IMR-90 (cell line): ENCODE measurements around the gene RGL1. TPM values are rescaled to one million over a fixed set of nuclear protein-coding genes. Genes with fewer than 3 reads are reported as not detected.

Experiments
- ATAC-seq: fragments of 200-7000 bp; cut with Tn5 transposase; 2 replicates; pipeline ENCODE4 v1.9.1; 2020; ENCODE audit warnings: low read depth, mild to moderate bottlenecking, moderate library complexity
- BruUV-seq: library from RNA; stranded (reverse); fragments of 400-500 nt; replicated peaks from 2 replicates; lab custom pipeline; 2021; lab: Mats Ljungman, UMichigan
- CTCF ChIA-PET: fragments of 300-600 bp; formaldehyde crosslinking; extraction: SDS; loops from one replicate; lab custom pipeline; 2021; ENCODE audit warnings: antibody characterized with exemption; lab: Yijun Ruan, JAX
- POLR2A ChIA-PET: fragments of 300-600 bp; sonication (Branson Sonifier 250); formaldehyde crosslinking; loops from one replicate; lab custom pipeline; 2022; ENCODE audit warnings: antibody characterized with exemption; ENCODE audit not compliant: unreplicated experiment; lab: Charles Lee
- DNase-seq: peaks from one replicate; pipeline ENCODE4 v3.0.0; 2013
- H2AFZ ChIP-seq: replicated peaks from 2 replicates; pipeline ENCODE3; 2013; ENCODE audit warnings: low read length, mild to moderate bottlenecking; ENCODE audit not compliant: poor library complexity
- H2AK5ac ChIP-seq: 2 replicates; pipeline ENCODE4 v1.6.1; 2013; ENCODE audit warnings: low read depth, low read length, inconsistent platforms
- H2AK9ac ChIP-seq: replicated peaks from 2 replicates; pipeline ENCODE3; 2013; ENCODE audit warnings: mild to moderate bottlenecking, low read depth, low read length, moderate library complexity; ENCODE audit not compliant: poor library complexity
- H2BK120ac ChIP-seq: 2 replicates; pipeline ENCODE4 v1.6.1; 2013; ENCODE audit warnings: low read depth, low read length, inconsistent platforms
- H2BK15ac ChIP-seq: 3 replicates; pipeline ENCODE4 v1.6.1; 2013; ENCODE audit warnings: low read depth, low read length, inconsistent platforms
- H2BK20ac ChIP-seq: 2 replicates; pipeline ENCODE4 v1.6.1; 2013; ENCODE audit warnings: low read depth, mild to moderate bottlenecking, inconsistent platforms, low read length, moderate library complexity
- H2BK5ac ChIP-seq: 2 replicates; pipeline ENCODE4 v1.6.1; 2013; ENCODE audit warnings: mild to moderate bottlenecking, low read depth, low read length, inconsistent platforms; ENCODE audit not compliant: poor library complexity, severe bottlenecking
- H3K14ac ChIP-seq: replicated peaks from 2 replicates; pipeline ENCODE4 v1.6.1; 2013; ENCODE audit warnings: low read depth, low read length, inconsistent platforms
- H3K18ac ChIP-seq: 2 replicates; pipeline ENCODE4 v1.6.1; 2013; ENCODE audit warnings: low read depth, low read length, control low read depth
- H3K23ac ChIP-seq: 2 replicates; pipeline ENCODE4 v1.6.1; 2013; ENCODE audit warnings: low read depth, low read length, inconsistent platforms
- H3K27ac ChIP-seq: 2 replicates; pipeline ENCODE4 v1.5.1; 2013; ENCODE audit warnings: mild to moderate bottlenecking, control low read depth, low read length; ENCODE audit not compliant: insufficient read depth
- H3K27me3 ChIP-seq: 2 replicates; pipeline ENCODE4 v1.6.1; 2013; ENCODE audit warnings: low read length; ENCODE audit not compliant: control insufficient read depth, insufficient read depth
- H3K36me3 ChIP-seq: 2 replicates; pipeline ENCODE4 v1.6.1; 2013; ENCODE audit warnings: low read length, mixed read lengths; ENCODE audit not compliant: control insufficient read depth, insufficient read depth
- H3K4ac ChIP-seq: 2 replicates; pipeline ENCODE4 v1.6.1; 2013; ENCODE audit warnings: low read depth, low read length, inconsistent platforms
- H3K4me1 ChIP-seq: 2 replicates; pipeline ENCODE4 v1.6.1; 2013; ENCODE audit warnings: low read length, mixed read lengths; ENCODE audit not compliant: control insufficient read depth, insufficient read depth
- H3K4me2 ChIP-seq: 2 replicates; pipeline ENCODE4 v1.6.1; 2013; ENCODE audit warnings: low read depth, mild to moderate bottlenecking, control low read depth, low read length, moderate library complexity
- H3K4me3 ChIP-seq: 2 replicates; pipeline ENCODE4 v1.5.1; 2013; ENCODE audit warnings: low read depth, mild to moderate bottlenecking, control low read depth, low read length, moderate library complexity; ENCODE audit not compliant: insufficient read depth
- H3K56ac ChIP-seq: 2 replicates; pipeline ENCODE4 v1.6.1; 2013; ENCODE audit warnings: low read length, inconsistent platforms; ENCODE audit not compliant: insufficient read depth; ENCODE audit errors: extremely low read depth
- H3K79me1 ChIP-seq, 2 experiments: 2 replicates each; pipeline ENCODE4 v1.6.1; 2013; ENCODE audit warnings: low read length in 2 of 2, inconsistent platforms in 1 of 2, low read depth in 1 of 2
- H3K9ac ChIP-seq: 2 replicates; pipeline ENCODE4 v1.6.1; 2013; ENCODE audit warnings: low read depth, low read length, control low read depth
- H3K9me1 ChIP-seq: 2 replicates; pipeline ENCODE4 v1.6.1; 2013; ENCODE audit warnings: low read length, inconsistent platforms; ENCODE audit not compliant: insufficient read depth
- H3K9me3 ChIP-seq: 2 replicates; pipeline ENCODE4 v1.6.1; 2013; ENCODE audit warnings: low read length; ENCODE audit not compliant: control insufficient read depth, insufficient read depth
- H4K20me1 ChIP-seq: 2 replicates; pipeline ENCODE4 v1.6.1; 2013; ENCODE audit warnings: low read length, inconsistent platforms; ENCODE audit not compliant: insufficient read depth
- H4K5ac ChIP-seq: 2 replicates; pipeline ENCODE4 v1.6.1; 2013; ENCODE audit warnings: mild to moderate bottlenecking, low read depth, low read length, control low read depth
- H4K8ac ChIP-seq, 2 experiments: 2 replicates each; pipeline ENCODE4 v1.6.1; 2013; ENCODE audit warnings: low read depth in 2 of 2, low read length in 2 of 2, control low read depth in 1 of 2, inconsistent platforms in 1 of 2
- H4K91ac ChIP-seq: 2 replicates; pipeline ENCODE4 v1.6.1; 2013; ENCODE audit warnings: low read depth, low read length, inconsistent platforms; ENCODE audit not compliant: insufficient read depth
- CHD1 ChIP-seq: IDR thresholded peaks from 2 replicates; pipeline ENCODE4 v1.6.1; 2012; ENCODE audit warnings: low read depth, low read length, improper control_type of control experiment
- ELK1 ChIP-seq: fragments of 150-350 bp; IDR thresholded peaks from 2 replicates; pipeline ENCODE4 v1.6.1; 2016; ENCODE audit warnings: low read depth, mild to moderate bottlenecking, low read length, moderate library complexity, borderline replicate concordance
- MAZ ChIP-seq: IDR thresholded peaks from 2 replicates; pipeline ENCODE4 v1.6.1; 2012; ENCODE audit warnings: low read depth, mild to moderate bottlenecking, low read length, improper control_type of control experiment, moderate library complexity, borderline replicate concordance
- MXI1 ChIP-seq: IDR thresholded peaks from 2 replicates; pipeline ENCODE4 v1.6.1; 2012; ENCODE audit warnings: low read depth, mild to moderate bottlenecking, low read length, moderate library complexity, borderline replicate concordance
- NFE2L2 ChIP-seq: fragments of 150-350 bp; IDR thresholded peaks from 2 replicates; pipeline ENCODE4 v1.6.1; 2016; ENCODE audit warnings: low read depth, mild to moderate bottlenecking, low read length
- RAD21 ChIP-seq: IDR thresholded peaks from 2 replicates; pipeline ENCODE4 v1.6.1; 2012; ENCODE audit warnings: low read length, improper control_type of control experiment
- RCOR1 ChIP-seq: IDR thresholded peaks from 2 replicates; pipeline ENCODE4 v1.6.1; 2012; ENCODE audit warnings: mild to moderate bottlenecking, low read length, improper control_type of control experiment; ENCODE audit not compliant: insufficient replicate concordance
- WGBS, 2 experiments: methylation state at CpG; one replicate each; pipeline versions ENCODE4 v1.1.5 to v1.1.7; 2013; ENCODE audit warnings: missing lambda C conversion rate in 2 of 2; ENCODE audit not compliant: insufficient read length in 1 of 2; ENCODE audit errors: extremely low coverage in 2 of 2; 5-methylcytosine and 5-hydroxymethylcytosine counted together
- dilution Hi-C: fragments of 300-500 bp; cut with HindIII; formaldehyde crosslinking; loops from one replicate; pipeline ENCODE4 v1.14.3; 2018; ENCODE audit warnings: low sequenced_read_pairs; ENCODE audit not compliant: unreplicated experiment
- in situ Hi-C: fragments of 300-500 bp; cut with MboI; formaldehyde crosslinking; loops from 3 replicates; pipeline ENCODE4 v1.14.3; 2019; ENCODE audit warnings: low sequenced_read_pairs, inconsistent platforms, mixed read lengths
- intact Hi-C: fragments of 100-400 bp; cut with micrococcal nuclease; formaldehyde crosslinking; loops from 2 replicates; pipeline ENCODE4 v1.10.0; 2022
- polyA plus RNA-seq, 3 experiments: library from polyadenylated mRNA; depleted of rRNA; stranded (reverse); fragments of >200 nt; gene quantifications; 2 replicates each; pipeline ENCODE4 v1.2.3, GENCODE V29; 2012; ENCODE audit warnings: low replicate concordance in 1 of 3
- total RNA-seq: library from RNA; depleted of rRNA; stranded (reverse); fragments of >200 nt; gene quantifications from 2 replicates; pipeline ENCODE4 v1.2.3, GENCODE V29; 2012

Gene RGL1
- total and polyA plus RNA-seq, 2 of the 4 experiments (the other 2 are of a cell fraction): 4.7 to 7.5 TPM

- H3K36me3 ChIP-seq: no peaks in the 10 kb centered on the region
- H2BK15ac ChIP-seq: no peak overlapping the region
- no peak overlapping the region for H3K4me2 ChIP-seq
- H2AK5ac ChIP-seq: no peak overlapping the region
- no TSS peak for BruUV-seq
- H4K91ac ChIP-seq: no peak overlapping the region
- ChIA-PET CTCF (no interaction called here), POLR2A (no interaction called here)
- H4K20me1 ChIP-seq: no peaks in the 10 kb centered on the region
- H3K14ac ChIP-seq: no peak overlapping the region
- in situ Hi-C loops (no loop called here), dilution Hi-C loops (no loop called here), intact Hi-C loops (no loop called here)
- H3K79me1 ChIP-seq: peaks cover 2 to 4% of the 10 kb centered on the region in 2 experiments; a peak in 2 of 4 replicates
- H3K27me3 ChIP-seq: no peaks in the 10 kb centered on the region
- H3K9me1 ChIP-seq: no peaks in the 10 kb centered on the region; the same call in 1 of the 2 replicates
- H3K56ac ChIP-seq: no peak overlapping the region
- H3K4ac ChIP-seq: no peak overlapping the region
- H4K5ac ChIP-seq: no peak overlapping the region
- H3K9me3 ChIP-seq: no peaks in the 10 kb centered on the region
- H3K4me3 ChIP-seq: no peak overlapping the region
- no peak overlapping the region for H2AFZ ChIP-seq
- ATAC-seq (no peak), DNase-seq (no peak)
- 90% methylated on average over 2 of the region's 3 CpGs; no CpG with 5 or more reads in 1 of the 2 experiments for WGBS, 2 experiments
- no peak overlapping the region for H3K23ac ChIP-seq
- H3K18ac ChIP-seq: no peak overlapping the region
- H2AK9ac ChIP-seq: no peak overlapping the region
- H3K27ac ChIP-seq: no peak overlapping the region
- H3K9ac ChIP-seq: no peak overlapping the region
- H2BK120ac ChIP-seq: no peak overlapping the region
- H2BK20ac ChIP-seq: no peak overlapping the region
- no peak for TF ChIP-seq NFE2L2
- TF ChIP-seq ELK1: no peak
- TF ChIP-seq CHD1: no peak
- TF ChIP-seq MAZ: no peak
- TF ChIP-seq RAD21: no peak
- TF ChIP-seq MXI1: no peak
- TF ChIP-seq RCOR1: no peak
- no peak overlapping the region for H2BK5ac ChIP-seq
- no peak overlapping the region for H4K8ac ChIP-seq
- H3K4me1 ChIP-seq: no peaks in the 10 kb centered on the region
Measured at GRCh38 chr1:183834568-183834967, 29.6 kb downstream of the RGL1 start.
